ENCODE data around the gene MCF2L.

DNA sequence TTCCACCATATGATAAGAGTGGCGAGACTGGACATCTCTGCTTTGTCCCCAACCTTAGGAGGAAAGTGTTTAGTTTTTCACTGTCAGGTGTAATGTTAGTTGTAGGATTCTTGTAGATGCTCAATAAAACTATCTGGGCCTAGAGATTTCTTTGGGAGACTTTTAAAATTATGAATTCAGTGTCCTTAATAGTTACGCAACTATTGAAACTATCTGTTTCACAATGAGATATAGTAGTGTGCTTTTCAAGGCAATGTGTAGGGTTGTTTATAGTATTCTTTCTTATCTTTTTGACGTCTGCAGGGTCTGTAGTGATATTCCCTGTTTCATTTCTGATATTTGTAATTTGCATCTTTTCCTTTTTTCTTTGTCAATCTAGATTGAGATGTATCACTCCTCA lies 103.4 kb downstream of the MCF2L start:
- TF ChIP-seq, protein P1, sequence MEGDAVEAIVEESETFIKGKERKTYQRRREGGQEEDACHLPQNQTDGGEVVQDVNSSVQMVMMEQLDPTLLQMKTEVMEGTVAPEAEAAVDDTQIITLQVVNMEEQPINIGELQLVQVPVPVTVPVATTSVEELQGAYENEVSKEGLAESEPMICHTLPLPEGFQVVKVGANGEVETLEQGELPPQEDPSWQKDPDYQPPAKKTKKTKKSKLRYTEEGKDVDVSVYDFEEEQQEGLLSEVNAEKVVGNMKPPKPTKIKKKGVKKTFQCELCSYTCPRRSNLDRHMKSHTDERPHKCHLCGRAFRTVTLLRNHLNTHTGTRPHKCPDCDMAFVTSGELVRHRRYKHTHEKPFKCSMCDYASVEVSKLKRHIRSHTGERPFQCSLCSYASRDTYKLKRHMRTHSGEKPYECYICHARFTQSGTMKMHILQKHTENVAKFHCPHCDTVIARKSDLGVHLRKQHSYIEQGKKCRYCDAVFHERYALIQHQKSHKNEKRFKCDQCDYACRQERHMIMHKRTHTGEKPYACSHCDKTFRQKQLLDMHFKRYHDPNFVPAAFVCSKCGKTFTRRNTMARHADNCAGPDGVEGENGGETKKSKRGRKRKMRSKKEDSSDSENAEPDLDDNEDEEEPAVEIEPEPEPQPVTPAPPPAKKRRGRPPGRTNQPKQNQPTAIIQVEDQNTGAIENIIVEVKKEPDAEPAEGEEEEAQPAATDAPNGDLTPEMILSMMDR (conservative IDR thresholded peaks at IDR 0.05; ENCODE audit: low read depth in 2 of 2): no peak
- TF ChIP-seq POLR2AphosphoS5 (IDR thresholded peaks at IDR 0.05; ENCODE audit: low read depth) (no peak), JUNB (IDR thresholded peaks at IDR 0.05; ENCODE audit: unreplicated experiment) (no peak), EZH2 (IDR thresholded peaks at IDR 0.05; ENCODE audit: low read depth, unreplicated experiment) (no peak), CREB1 (CRISPR knock-in tag; IDR thresholded peaks at IDR 0.05; ENCODE audit: low read depth) (no peak), EZH2phosphoT487 (IDR thresholded peaks at IDR 0.05; ENCODE audit: unreplicated experiment) (no peak), NANOG (IDR thresholded peaks at IDR 0.05; ENCODE audit: borderline replicate concordance) (no peak)
- TF ChIP-seq, protein P2, sequence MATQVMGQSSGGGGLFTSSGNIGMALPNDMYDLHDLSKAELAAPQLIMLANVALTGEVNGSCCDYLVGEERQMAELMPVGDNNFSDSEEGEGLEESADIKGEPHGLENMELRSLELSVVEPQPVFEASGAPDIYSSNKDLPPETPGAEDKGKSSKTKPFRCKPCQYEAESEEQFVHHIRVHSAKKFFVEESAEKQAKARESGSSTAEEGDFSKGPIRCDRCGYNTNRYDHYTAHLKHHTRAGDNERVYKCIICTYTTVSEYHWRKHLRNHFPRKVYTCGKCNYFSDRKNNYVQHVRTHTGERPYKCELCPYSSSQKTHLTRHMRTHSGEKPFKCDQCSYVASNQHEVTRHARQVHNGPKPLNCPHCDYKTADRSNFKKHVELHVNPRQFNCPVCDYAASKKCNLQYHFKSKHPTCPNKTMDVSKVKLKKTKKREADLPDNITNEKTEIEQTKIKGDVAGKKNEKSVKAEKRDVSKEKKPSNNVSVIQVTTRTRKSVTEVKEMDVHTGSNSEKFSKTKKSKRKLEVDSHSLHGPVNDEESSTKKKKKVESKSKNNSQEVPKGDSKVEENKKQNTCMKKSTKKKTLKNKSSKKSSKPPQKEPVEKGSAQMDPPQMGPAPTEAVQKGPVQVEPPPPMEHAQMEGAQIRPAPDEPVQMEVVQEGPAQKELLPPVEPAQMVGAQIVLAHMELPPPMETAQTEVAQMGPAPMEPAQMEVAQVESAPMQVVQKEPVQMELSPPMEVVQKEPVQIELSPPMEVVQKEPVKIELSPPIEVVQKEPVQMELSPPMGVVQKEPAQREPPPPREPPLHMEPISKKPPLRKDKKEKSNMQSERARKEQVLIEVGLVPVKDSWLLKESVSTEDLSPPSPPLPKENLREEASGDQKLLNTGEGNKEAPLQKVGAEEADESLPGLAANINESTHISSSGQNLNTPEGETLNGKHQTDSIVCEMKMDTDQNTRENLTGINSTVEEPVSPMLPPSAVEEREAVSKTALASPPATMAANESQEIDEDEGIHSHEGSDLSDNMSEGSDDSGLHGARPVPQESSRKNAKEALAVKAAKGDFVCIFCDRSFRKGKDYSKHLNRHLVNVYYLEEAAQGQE (IDR thresholded peaks at IDR 0.05; ENCODE audit: unreplicated experiment): no peak
